Panc1 (cell line): ENCODE measurements around the gene CDH10.

ENCODE experiments used
- POLR2AphosphoS5 ChIP-seq: IDR thresholded peaks from 2 replicates; pipeline ENCODE4 v1.6.1; 2012; ENCODE audit warnings: mild to moderate bottlenecking, low read depth, low read length, moderate library complexity
- REST ChIP-seq, 2 experiments: IDR thresholded peaks; 2 replicates each; pipeline ENCODE4 v1.6.1; 2011 to 2012; ENCODE audit warnings: low read depth in 2 of 2, control low read depth in 1 of 2, low read length in 1 of 2, mild to moderate bottlenecking in 1 of 2, moderate library complexity in 1 of 2; ENCODE audit not compliant: insufficient read depth in 1 of 2
- SIN3A ChIP-seq: IDR thresholded peaks from 2 replicates; pipeline ENCODE4 v1.6.1; 2012; ENCODE audit warnings: low read depth, mild to moderate bottlenecking, low read length, moderate library complexity, borderline replicate concordance; ENCODE audit not compliant: insufficient read depth
- TF ChIP-seq, protein P1 (sequence below): fragments of 450-650 bp; IDR thresholded peaks from 2 replicates; pipeline ENCODE4 v1.5.1; 2017; ENCODE audit warnings: mild to moderate bottlenecking

DNA sequence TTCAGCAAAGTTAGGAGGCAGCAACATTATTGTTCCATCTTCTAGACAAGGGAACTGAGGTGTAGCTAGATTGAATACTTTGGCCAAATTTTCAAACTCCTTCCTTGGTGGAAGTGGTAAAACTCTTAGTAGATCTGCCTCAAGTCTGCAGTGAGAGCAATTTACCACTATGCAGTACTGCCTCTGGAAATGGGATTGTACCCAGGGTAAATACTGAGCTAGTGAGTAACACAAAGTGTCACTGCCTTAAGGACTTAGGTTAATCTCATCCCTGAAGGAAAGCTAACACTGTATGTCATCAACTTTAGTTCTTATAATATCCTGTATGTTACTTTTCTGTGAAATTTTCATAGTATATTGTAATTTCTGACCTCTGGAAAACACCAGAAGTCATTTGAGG lies 13.9 kb downstream of the CDH10 start:
- TF ChIP-seq, protein P1, sequence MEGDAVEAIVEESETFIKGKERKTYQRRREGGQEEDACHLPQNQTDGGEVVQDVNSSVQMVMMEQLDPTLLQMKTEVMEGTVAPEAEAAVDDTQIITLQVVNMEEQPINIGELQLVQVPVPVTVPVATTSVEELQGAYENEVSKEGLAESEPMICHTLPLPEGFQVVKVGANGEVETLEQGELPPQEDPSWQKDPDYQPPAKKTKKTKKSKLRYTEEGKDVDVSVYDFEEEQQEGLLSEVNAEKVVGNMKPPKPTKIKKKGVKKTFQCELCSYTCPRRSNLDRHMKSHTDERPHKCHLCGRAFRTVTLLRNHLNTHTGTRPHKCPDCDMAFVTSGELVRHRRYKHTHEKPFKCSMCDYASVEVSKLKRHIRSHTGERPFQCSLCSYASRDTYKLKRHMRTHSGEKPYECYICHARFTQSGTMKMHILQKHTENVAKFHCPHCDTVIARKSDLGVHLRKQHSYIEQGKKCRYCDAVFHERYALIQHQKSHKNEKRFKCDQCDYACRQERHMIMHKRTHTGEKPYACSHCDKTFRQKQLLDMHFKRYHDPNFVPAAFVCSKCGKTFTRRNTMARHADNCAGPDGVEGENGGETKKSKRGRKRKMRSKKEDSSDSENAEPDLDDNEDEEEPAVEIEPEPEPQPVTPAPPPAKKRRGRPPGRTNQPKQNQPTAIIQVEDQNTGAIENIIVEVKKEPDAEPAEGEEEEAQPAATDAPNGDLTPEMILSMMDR: no peak
- no peak for TF ChIP-seq SIN3A
- TF ChIP-seq REST (IDR thresholded peaks at IDR 0.05; ENCODE audit: insufficient read depth in 1 of 2, low read depth in 2 of 2, low read length in 1 of 2): no peak
- no peak for TF ChIP-seq POLR2AphosphoS5
